ENCODE measurements around the gene EIF5.

GRCh38 chr14:103315941-103316340 is 18.1 kb upstream of the EIF5 start:
- TF ChIP-seq, protein P1, sequence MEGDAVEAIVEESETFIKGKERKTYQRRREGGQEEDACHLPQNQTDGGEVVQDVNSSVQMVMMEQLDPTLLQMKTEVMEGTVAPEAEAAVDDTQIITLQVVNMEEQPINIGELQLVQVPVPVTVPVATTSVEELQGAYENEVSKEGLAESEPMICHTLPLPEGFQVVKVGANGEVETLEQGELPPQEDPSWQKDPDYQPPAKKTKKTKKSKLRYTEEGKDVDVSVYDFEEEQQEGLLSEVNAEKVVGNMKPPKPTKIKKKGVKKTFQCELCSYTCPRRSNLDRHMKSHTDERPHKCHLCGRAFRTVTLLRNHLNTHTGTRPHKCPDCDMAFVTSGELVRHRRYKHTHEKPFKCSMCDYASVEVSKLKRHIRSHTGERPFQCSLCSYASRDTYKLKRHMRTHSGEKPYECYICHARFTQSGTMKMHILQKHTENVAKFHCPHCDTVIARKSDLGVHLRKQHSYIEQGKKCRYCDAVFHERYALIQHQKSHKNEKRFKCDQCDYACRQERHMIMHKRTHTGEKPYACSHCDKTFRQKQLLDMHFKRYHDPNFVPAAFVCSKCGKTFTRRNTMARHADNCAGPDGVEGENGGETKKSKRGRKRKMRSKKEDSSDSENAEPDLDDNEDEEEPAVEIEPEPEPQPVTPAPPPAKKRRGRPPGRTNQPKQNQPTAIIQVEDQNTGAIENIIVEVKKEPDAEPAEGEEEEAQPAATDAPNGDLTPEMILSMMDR (conservative IDR thresholded peaks at IDR 0.05 in 1 of 2, IDR thresholded peaks at IDR 0.05 in 1 of 2; ENCODE audit: extremely low read depth in 1 of 2, insufficient read depth in 1 of 2, low read depth in 1 of 2, low read length in 2 of 2), result no peak
- TF ChIP-seq EZH2 (IDR thresholded peaks at IDR 0.05; ENCODE audit: borderline replicate concordance, low read length), result no peak

Measured in mammary epithelial cell (primary cell).